H9 (cell line): ENCODE results near the gene VPREB1. TPM values are rescaled to one million over a fixed set of nuclear protein-coding genes. Genes with fewer than 3 reads are reported as not detected.

Experiments used
- DNase-seq: peaks from one replicate; pipeline ENCODE4 v3.0.0-alpha.2; 2017
- H2AFZ ChIP-seq: one replicate; pipeline ENCODE4 v1.6.1; 2013; ENCODE audit warnings: mild to moderate bottlenecking, low read length, control low read depth, moderate library complexity
- H2AK5ac ChIP-seq: 2 replicates; pipeline ENCODE4 v1.6.1; 2013; ENCODE audit warnings: low read length, control low read depth, mixed read lengths; ENCODE audit not compliant: insufficient read length
- H2BK120ac ChIP-seq: one replicate; pipeline ENCODE4 v1.6.1; 2013; ENCODE audit warnings: low read depth, mild to moderate bottlenecking, low read length, control low read depth, inconsistent platforms; ENCODE audit not compliant: poor library complexity, severe bottlenecking
- H2BK12ac ChIP-seq: 2 replicates; pipeline ENCODE4 v1.6.1; 2013; ENCODE audit warnings: low read length, control low read depth, mixed read lengths, low read depth; ENCODE audit not compliant: insufficient read length
- H2BK15ac ChIP-seq: 2 replicates; pipeline ENCODE4 v1.6.1; 2013; ENCODE audit warnings: low read depth, low read length, control low read depth
- H2BK20ac ChIP-seq: one replicate; pipeline ENCODE4 v1.6.1; 2013; ENCODE audit warnings: low read depth, mild to moderate bottlenecking, low read length, control low read depth, inconsistent platforms; ENCODE audit not compliant: poor library complexity, severe bottlenecking
- H2BK5ac ChIP-seq: 2 replicates; pipeline ENCODE4 v1.6.1; 2013; ENCODE audit warnings: low read length, control low read depth, mixed read lengths; ENCODE audit not compliant: insufficient read length
- H3K14ac ChIP-seq: 2 replicates; pipeline ENCODE4 v1.6.1; 2013; ENCODE audit warnings: low read length, control low read depth; ENCODE audit not compliant: insufficient read depth
- H3K18ac ChIP-seq: 2 replicates; pipeline ENCODE4 v1.6.1; 2013; ENCODE audit warnings: low read depth, mild to moderate bottlenecking, mixed read lengths, low read length, control low read depth; ENCODE audit not compliant: insufficient read length
- H3K23ac ChIP-seq: 2 replicates; pipeline ENCODE4 v1.6.1; 2013; ENCODE audit warnings: low read length, control low read depth, mixed read lengths, low read depth; ENCODE audit not compliant: insufficient read length
- H3K23me2 ChIP-seq: 2 replicates; pipeline ENCODE4 v1.6.1; 2013; ENCODE audit warnings: low read depth, mild to moderate bottlenecking, mixed read lengths, low read length, control low read depth; ENCODE audit not compliant: insufficient read length, poor library complexity, severe bottlenecking
- H3K27ac ChIP-seq: 2 replicates; pipeline ENCODE4 v1.5.1; 2013; ENCODE audit warnings: low read length, control low read depth, mixed read lengths, low read depth; ENCODE audit not compliant: insufficient read length
- H3K27me3 ChIP-seq: 2 replicates; pipeline ENCODE4 v1.6.1; 2013; ENCODE audit warnings: low read length, control low read depth, inconsistent platforms; ENCODE audit not compliant: insufficient read depth
- H3K4ac ChIP-seq: 2 replicates; pipeline ENCODE4 v1.6.1; 2013; ENCODE audit warnings: low read depth, mild to moderate bottlenecking, control low read depth, inconsistent platforms, low read length, moderate library complexity
- H3K4me1 ChIP-seq: 2 replicates; pipeline ENCODE4 v1.6.1; 2013; ENCODE audit warnings: low read length, control low read depth, inconsistent platforms; ENCODE audit not compliant: insufficient read depth
- H3K4me2 ChIP-seq: 2 replicates; pipeline ENCODE4 v1.6.1; 2013; ENCODE audit warnings: low read length, control low read depth, mixed read lengths; ENCODE audit not compliant: insufficient read length, insufficient read depth
- H3K56ac ChIP-seq: 2 replicates; pipeline ENCODE4 v1.6.1; 2013; ENCODE audit warnings: low read depth, mild to moderate bottlenecking, mixed read lengths, low read length, control low read depth; ENCODE audit not compliant: insufficient read length
- H3K79me1 ChIP-seq: 2 replicates; pipeline ENCODE4 v1.6.1; 2013; ENCODE audit warnings: low read depth, mild to moderate bottlenecking, moderate library complexity, low read length, control low read depth, inconsistent platforms; ENCODE audit not compliant: insufficient read depth, poor library complexity, severe bottlenecking
- H3K79me2 ChIP-seq: 2 replicates; pipeline ENCODE4 v1.6.1; 2013; ENCODE audit warnings: low read length, control low read depth, inconsistent platforms; ENCODE audit not compliant: insufficient read depth
- H3K9ac ChIP-seq: 2 replicates; pipeline ENCODE4 v1.6.1; 2013; ENCODE audit warnings: low read length, control low read depth, mixed read lengths; ENCODE audit not compliant: insufficient read length; ENCODE audit errors: extremely low read depth
- H3K9me3 ChIP-seq: one replicate; pipeline ENCODE4 v1.6.1; 2013; ENCODE audit warnings: low read depth, low read length, inconsistent platforms; ENCODE audit not compliant: control insufficient read depth
- H3T11ph ChIP-seq: one replicate; pipeline ENCODE4 v1.6.1; 2013; ENCODE audit warnings: mild to moderate bottlenecking, low read length, control low read depth, inconsistent platforms
- H4K20me1 ChIP-seq: one replicate; pipeline ENCODE4 v1.6.1; 2013; ENCODE audit not compliant: control insufficient read depth, insufficient read length, insufficient read depth
- H4K5ac ChIP-seq: 2 replicates; pipeline ENCODE4 v1.6.1; 2013; ENCODE audit warnings: low read depth, mild to moderate bottlenecking, mixed read lengths, low read length, control low read depth; ENCODE audit not compliant: insufficient read length
- H4K8ac ChIP-seq: replicated peaks from 2 replicates; pipeline ENCODE4 v1.6.1; 2013; ENCODE audit warnings: low read length, control low read depth, mixed read lengths, low read depth; ENCODE audit not compliant: insufficient read length
- H4K91ac ChIP-seq: 2 replicates; pipeline ENCODE4 v1.6.1; 2013; ENCODE audit warnings: low read depth, mild to moderate bottlenecking, moderate library complexity, mixed read lengths, low read length, control low read depth; ENCODE audit not compliant: insufficient read length
- H3K27ac Mint-ChIP-seq, 3 experiments: 2 replicates in 2 of 3; 3 replicates in 1 of 3; pipeline ENCODE4 v1.8.0; 2020 to 2021; ENCODE audit warnings: mixed read lengths in 3 of 3, mild to moderate bottlenecking in 1 of 3, moderate library complexity in 1 of 3
- H3K27me3 Mint-ChIP-seq: 2 replicates; pipeline ENCODE4 v1.8.0; 2021; ENCODE audit warnings: low read depth, mild to moderate bottlenecking, moderate library complexity, mixed read lengths
- H3K36me3 Mint-ChIP-seq, 3 experiments: 2 replicates in 2 of 3; 3 replicates in 1 of 3; pipeline ENCODE4 v1.8.0; 2020 to 2021; ENCODE audit warnings: low read depth in 3 of 3, mixed read lengths in 3 of 3; ENCODE audit not compliant: insufficient read depth in 1 of 3
- H3K4me1 Mint-ChIP-seq, 2 experiments: 2 replicates each; pipeline ENCODE4 v1.8.0; 2020; ENCODE audit warnings: mixed read lengths in 2 of 2
- H3K4me3 Mint-ChIP-seq, 2 experiments: 2 replicates in 1 of 2; 3 replicates in 1 of 2; pipeline ENCODE4 v1.8.0; 2020 to 2021; ENCODE audit warnings: mild to moderate bottlenecking in 2 of 2, mixed read lengths in 2 of 2, moderate library complexity in 1 of 2
- H3K9me3 Mint-ChIP-seq, 2 experiments: 2 replicates in 1 of 2; 3 replicates in 1 of 2; pipeline ENCODE4 v1.8.0; 2020; ENCODE audit warnings: mild to moderate bottlenecking in 2 of 2, mixed read lengths in 2 of 2, moderate library complexity in 1 of 2
- WGBS: extraction: QIAGEN DNeasy Blood & Tissue Kit; methylation state at CpG from one replicate; pipeline ENCODE4 v1.1.7; 2013; ENCODE audit warnings: missing lambda C conversion rate, low lambda C conversion rate, mixed read lengths; ENCODE audit not compliant: insufficient read length; ENCODE audit errors: extremely low coverage; 5-methylcytosine and 5-hydroxymethylcytosine counted together
- total RNA-seq: library from RNA; stranded (reverse); gene quantifications from 2 replicates; pipeline ENCODE4 v1.2.1, GENCODE V29; 2021
- TF ChIP-seq, protein P1 (sequence below): fragments of 200-600 bp; sonication (generic); conservative IDR thresholded peaks from 3 replicates; pipeline ENCODE4 v1.8.0; 2021; ENCODE audit warnings: antibody characterized with exemption, mild to moderate bottlenecking

The VPREB1 gene
- total RNA-seq, 1 experiment from 2014 or later: not detected

DNA sequence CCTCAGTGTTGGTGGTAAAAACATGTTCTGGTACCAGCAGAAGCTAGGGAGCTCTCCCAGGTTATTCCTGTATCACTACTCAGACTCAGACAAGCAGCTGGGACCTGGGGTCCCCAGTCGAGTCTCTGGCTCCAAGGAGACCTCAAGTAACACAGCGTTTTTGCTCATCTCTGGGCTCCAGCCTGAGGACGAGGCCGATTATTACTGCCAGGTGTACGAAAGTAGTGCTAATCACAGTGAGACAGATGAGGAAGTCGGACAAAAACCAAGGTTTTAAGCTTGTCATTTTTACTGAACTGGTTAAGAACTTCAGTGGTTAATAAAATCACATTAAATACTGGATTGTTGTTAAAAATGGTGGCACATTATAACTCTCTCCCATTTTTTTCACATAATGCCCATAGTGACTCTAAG is 42.6 kb upstream of the VPREB1 start:
- no peak for DNase-seq
- no peak overlapping the region for H3K27ac ChIP-seq
- no peak overlapping the region for H4K91ac ChIP-seq
- no peak overlapping the region for H2BK15ac ChIP-seq
- H3K79me1 ChIP-seq: no peaks in the 10 kb centered on the region
- H3K4me2 ChIP-seq: no peak overlapping the region
- no peaks in the 10 kb centered on the region for H3K9me3 ChIP-seq
- no peak overlapping the region for H3K14ac ChIP-seq
- WGBS: no CpG with 5 or more reads among the region's 6 CpGs
- peaks cover 99% of the 10 kb centered on the region for H3K27me3 Mint-ChIP-seq
- no peak overlapping the region for H3K27ac Mint-ChIP-seq
- H4K8ac ChIP-seq: no peak overlapping the region
- no peak overlapping the region for H3K4me3 Mint-ChIP-seq
- H2BK12ac ChIP-seq: no peak overlapping the region
- TF ChIP-seq, protein P1, sequence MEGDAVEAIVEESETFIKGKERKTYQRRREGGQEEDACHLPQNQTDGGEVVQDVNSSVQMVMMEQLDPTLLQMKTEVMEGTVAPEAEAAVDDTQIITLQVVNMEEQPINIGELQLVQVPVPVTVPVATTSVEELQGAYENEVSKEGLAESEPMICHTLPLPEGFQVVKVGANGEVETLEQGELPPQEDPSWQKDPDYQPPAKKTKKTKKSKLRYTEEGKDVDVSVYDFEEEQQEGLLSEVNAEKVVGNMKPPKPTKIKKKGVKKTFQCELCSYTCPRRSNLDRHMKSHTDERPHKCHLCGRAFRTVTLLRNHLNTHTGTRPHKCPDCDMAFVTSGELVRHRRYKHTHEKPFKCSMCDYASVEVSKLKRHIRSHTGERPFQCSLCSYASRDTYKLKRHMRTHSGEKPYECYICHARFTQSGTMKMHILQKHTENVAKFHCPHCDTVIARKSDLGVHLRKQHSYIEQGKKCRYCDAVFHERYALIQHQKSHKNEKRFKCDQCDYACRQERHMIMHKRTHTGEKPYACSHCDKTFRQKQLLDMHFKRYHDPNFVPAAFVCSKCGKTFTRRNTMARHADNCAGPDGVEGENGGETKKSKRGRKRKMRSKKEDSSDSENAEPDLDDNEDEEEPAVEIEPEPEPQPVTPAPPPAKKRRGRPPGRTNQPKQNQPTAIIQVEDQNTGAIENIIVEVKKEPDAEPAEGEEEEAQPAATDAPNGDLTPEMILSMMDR: no peak
- no peak overlapping the region for H3K4ac ChIP-seq
- H3K18ac ChIP-seq: no peak overlapping the region
- no peaks in the 10 kb centered on the region for H3K79me2 ChIP-seq
- no peak overlapping the region for H3K9ac ChIP-seq
- H2AFZ ChIP-seq: no peak overlapping the region
- H2AK5ac ChIP-seq: no peak overlapping the region
- H2BK5ac ChIP-seq: no peak overlapping the region
- H4K20me1 ChIP-seq: no peaks in the 10 kb centered on the region
- no peaks in the 10 kb centered on the region; a peak in 1 of 5 replicates for H3K9me3 Mint-ChIP-seq
- peaks cover 82% of the 10 kb centered on the region for H3K27me3 ChIP-seq
- H3K4me1 ChIP-seq: no peaks in the 10 kb centered on the region
- H3K4me1 Mint-ChIP-seq: peaks cover 3% of the 10 kb centered on the region in 2 experiments; a peak in 3 of 4 replicates
- H4K5ac ChIP-seq: no peak overlapping the region
- H3K23me2 ChIP-seq: no peaks in the 10 kb centered on the region
- H3K36me3 Mint-ChIP-seq: no peaks in the 10 kb centered on the region
- no peak overlapping the region for H2BK20ac ChIP-seq
- H2BK120ac ChIP-seq: no peak overlapping the region
- H3K23ac ChIP-seq: no peak overlapping the region
- no peak overlapping the region for H3K56ac ChIP-seq
- no peak overlapping the region for H3T11ph ChIP-seq
